HG03342 (cell line): Measurements from ENCODE around the gene KPNA3.

Experiments used
- ATAC-seq: cut with Tn5 transposase; IDR thresholded peaks from one replicate; pipeline ENCODE4 v1.9.1; 2021; ENCODE audit warnings: mild to moderate bottlenecking, moderate library complexity; ENCODE audit not compliant: unreplicated experiment

The KPNA3 gene

DNA sequence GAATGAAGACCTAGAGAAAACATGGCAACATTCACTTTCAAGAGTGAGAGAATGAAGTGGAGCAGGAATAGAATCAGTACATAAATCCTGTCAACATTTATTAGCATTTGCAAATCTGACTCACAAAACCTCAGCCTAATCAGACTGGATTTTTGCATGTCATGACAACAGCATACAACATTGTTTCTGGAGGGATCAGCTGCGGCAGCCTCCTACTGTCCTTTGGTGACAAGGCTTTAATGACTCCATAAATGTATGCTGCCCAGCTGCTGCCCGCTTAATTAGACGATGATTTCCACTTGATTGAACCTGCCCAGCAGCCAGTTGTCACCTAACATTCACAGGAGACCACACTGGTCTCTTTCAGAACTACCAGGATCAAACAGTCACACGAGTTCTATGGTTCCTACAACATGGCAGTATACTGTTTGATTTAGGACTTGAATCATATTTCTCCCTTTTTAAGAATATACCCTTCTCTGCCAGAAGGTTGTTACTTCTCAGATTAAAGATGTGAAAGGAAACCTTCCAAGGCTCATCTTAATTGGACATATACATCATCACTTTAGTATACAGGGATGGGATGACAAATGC is 110.5 kb downstream of the KPNA3 start:
- no peak for ATAC-seq

DNA sequence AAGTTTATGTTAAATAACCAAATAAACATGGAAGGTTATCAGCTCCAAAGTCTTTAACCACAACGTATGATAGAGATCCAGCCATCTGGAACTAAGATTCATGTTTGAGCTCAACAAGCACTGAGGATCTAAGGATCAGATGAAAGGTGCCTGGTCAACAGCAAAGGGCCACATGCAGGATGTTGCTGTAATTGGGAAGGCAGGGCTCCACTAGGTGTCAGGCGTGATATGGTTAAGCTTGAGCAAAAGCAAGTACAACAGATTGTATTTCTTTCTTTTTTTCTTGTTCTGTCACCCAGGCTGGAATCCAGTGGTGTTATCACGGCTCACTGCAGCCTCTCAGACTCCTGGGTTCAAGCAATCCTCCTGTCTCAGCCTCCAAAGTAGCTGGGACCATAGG is 113.2 kb downstream of the KPNA3 start:
- no peak for ATAC-seq

DNA sequence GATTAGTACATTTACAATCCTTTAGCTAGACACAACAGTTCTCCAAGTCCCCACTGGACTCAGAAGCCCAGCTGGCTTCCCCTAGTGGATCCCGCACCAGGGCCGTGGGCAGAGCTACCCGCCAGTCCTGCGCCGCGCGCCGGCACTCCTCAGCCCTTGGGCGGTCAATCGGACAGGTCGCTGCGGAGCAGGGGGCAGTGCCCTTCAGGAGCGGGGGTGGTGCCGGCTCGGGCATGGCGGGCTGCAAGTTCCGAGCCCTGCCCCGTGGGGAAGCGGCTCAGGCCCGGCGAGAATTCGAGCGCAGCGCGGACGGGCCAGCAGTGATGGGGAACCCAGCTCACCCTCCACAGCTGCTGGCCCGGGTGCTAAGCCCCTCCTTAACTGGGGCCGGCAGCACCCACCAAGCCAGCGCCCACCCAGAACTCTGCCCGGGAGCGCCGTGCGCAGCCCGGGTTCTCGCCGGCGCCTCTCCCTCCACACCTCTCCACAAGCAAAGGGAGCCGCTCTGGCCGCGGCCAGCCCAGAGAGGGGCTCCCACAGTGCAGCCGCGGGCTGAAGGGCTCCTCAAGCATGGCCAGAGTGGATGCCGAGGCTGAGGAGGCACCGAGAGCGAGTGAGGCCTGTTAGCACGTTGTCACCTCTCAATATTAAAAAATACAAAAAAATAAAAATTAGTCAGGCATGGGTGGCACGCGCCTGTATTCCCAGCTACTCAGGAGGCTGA is 114.1 kb downstream of the KPNA3 start:
- ATAC-seq = no peak

DNA sequence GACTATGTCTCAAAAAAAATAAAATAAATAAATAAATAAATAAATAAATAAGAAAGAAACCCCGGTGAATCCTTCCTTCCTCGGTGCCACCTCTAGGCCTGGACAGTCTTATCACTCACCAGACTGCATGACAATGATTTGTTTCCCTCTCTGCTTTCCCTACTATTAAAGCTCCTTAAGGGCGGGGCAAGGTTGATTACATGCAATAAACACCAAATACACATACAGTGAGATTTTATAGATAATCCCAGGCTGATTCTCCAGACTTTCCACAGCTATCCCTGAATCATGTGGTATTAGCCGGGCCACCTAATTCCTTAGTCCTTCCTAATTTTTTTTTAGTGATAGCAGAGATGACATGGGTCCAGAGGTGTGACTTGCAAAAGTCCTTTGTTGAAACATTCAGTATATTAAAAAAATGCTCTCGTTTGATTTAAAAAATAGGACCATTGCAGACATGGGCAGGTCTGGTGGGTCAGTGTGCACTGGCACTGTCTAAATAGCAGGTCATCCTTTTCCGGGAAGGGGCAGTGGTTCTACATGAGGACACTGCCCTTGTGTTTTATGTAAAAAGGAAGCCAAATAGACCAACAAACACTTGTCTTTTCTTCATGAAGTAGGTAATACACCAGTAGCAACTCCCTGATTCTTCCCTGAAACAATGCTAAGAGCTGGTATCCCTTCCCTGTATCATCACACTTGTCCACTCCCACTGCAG is 115.7 kb downstream of the KPNA3 start:
- ATAC-seq = no peak

DNA sequence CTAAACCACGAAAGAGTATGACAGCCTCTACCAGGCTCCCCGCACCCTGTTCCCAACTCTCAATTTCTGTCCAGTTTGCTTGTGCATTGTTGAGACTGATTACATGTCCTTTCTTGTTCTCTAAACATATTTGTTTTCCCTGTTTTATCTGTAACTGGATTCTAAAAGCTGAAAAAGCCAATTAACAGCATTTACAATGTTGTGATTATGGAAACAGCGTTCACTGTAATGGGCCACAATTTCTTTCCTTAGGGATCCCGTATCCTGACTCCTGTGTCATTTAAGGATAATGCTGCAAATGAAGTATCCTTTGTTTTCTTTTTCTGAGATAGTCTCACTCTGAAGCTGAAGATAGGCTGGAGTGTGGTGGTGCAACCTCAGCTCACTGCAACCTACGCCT is 121.7 kb downstream of the KPNA3 start:
- no peak for ATAC-seq

DNA sequence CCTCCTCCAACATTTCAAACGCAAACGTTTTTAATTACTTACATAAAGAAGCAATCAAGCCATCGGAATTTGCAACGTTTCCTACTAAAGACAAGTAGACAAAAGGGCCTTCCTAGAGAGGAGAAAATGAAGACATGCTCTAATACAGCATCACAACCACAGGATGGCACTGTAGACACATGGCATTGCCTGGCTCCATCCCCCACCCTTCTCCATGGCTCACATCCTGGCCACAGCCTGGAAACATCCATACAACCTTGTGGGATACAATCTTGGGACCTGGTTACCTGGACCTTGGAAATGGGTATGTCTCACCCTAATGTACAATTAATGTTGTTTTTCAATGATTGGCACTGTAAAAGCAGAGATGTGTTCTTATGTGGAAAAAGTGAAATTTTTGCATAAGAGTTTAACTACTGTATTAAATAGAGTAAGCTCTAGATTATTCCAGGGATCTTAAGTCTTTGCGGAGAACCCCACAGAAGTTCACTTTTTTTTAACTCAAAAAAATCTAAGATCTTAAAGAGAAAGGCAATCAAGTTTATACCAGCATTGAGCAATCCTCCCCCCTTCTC is 122.7 kb downstream of the KPNA3 start:
- no peak for ATAC-seq

DNA sequence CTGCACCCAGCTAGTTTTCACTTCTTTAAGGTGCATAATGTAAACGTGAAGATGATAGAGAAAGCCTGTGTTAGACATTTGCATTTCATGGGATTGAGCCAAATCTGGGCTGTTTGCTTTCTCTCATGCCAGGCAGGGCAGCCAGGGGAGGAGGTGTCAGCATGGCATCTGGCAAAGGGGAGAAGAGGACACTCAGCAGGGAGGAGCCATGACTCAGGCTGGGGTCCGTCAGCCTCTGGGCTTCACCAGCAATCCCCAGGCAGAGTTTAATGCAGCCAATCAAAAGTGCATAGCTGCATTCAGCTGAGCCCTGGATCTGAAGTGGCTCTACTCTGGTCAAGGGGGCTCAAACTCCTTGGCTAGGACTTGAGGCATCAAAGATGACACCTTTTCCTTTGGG is 124.7 kb downstream of the KPNA3 start:
- no peak for ATAC-seq

DNA sequence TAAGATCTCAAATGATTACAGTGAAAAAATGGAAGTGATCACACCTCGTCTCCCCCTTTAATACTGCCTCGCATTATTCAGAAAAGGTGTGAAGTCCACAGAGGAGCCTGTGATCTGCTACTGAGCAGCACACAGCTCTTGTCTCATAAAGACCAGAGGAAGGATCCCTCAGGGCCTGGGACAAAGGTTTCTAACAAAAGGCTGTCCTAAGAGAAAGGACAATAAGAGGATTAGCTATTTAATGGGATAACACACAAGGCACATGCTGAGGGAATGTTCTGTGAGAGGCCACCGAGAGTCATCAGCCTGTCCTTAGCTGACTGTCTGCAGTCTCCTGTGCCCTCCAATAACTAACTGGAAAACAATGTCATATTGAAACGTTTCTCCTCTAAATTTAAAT is 127.9 kb downstream of the KPNA3 start:
- ATAC-seq = no peak

DNA sequence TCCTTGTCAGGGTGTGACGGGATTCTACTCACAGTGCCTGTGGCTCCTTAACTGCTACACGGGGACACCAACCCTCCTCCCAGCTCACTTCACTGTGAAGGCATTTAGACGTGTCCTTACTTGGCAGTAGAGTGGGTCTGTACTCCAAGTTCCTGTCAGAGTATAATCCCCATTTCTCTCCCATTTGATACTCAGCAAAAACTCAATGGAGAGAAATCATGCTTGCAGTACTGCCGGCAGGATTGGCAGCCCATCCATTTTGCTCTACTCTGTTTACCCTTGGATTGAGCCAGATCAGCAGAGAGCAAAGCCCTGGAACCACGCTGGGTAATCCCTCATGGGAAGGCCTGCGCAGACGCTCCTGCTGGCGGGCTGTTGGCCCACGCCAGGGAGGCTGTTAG is 135.2 kb downstream of the KPNA3 start:
- ATAC-seq = no peak

DNA sequence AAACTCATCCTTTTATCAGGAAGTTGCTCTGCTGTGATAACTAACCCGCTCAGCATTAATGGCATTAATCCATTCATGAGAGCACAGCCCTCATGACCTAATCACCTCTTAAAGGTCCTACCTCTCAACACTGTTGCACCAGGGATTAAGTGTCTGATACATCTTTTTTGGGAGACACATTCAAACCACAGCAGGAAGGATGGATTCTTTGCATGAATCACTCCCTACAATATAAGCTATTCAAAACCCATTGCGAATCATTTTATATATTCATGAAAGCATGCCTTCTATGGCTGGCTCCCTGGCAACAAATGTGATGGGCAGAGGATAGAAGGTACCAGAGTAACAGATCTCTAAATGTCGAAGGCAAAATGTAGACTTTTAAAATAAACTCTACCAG is 136.6 kb downstream of the KPNA3 start:
- ATAC-seq = no peak

DNA sequence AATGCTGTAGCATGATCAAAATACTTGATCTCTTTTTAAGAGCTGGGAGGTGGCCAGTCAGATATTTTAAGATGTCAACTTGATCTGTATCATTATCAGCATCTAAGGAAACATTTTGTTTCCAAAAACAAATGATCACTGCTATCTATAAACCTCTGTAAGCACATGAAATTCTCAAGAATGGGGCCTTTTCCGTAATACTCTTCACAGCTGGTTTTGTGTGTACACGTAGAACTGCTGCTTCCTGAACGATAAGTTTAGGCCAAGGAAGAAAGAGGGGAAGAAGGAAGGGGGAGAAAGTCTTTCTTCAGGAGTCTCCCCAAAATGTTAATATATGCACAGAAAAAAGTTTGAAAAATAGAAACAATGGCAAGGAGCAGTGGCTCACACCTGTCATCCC is 138.5 kb downstream of the KPNA3 start:
- ATAC-seq = no peak

DNA sequence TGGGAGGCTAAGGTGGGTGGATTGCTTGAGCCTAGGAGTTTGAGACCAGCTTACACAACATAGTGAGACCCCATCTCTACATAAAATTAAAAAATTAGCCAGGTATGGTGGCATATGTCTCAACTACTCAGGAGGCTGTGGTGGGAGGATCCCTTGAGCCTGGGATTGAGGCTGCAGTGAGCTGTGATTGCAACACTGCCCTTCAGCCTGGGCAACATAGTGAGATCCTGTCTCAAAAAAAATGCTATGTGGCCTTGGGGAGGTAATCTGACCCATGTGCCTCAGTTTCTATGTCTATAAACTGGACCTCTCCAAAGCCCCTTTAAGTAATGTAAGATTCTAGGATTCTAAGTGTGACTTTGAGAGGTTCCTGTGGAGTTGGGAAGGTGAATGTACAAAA is 139.0 kb downstream of the KPNA3 start:
- ATAC-seq = no peak

DNA sequence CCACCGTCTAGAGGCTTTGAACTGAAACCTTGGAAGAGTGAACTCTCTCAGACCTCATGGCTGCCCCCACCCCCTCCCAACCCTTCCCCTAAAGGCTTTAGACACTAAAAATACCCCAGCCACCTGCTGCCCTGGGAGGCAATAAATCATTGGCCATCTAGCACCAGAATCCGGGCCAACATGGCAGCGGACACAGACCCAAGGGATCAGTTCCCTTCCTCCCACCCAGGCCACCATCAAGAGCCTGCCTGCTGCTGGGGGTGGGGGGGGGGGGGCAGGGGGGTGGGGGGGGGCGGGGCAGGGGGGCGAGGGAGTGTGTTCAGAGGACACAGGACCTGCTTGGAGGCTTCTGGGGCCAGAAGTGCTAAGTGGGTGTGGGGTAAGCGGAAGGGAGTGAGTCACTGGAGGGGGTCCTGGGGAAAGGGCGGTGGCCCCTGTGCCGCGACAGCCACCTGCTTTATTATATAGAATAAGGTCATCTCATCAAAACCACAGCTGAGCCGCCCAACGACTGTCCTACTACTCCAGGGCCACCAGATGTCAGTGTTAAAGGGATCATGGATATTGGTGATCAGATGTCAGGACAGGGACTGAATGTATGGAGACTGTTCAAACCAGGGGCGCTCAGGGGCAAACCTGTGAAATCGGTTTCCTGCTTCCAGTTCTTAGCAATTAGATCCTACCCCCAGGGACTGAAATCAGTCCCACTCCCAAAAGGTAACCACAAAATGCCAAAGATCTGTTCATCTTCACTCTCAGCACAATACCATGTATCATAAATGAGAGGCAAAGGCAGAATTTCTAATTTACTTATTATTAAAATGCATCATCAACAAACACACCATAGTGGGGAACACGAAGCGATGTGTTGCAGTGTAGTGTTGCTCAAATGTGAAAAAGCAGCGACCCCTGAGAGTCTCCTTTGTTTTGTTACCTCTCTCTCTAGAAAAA is 139.9 kb downstream of the KPNA3 start:
- no peak for ATAC-seq

DNA sequence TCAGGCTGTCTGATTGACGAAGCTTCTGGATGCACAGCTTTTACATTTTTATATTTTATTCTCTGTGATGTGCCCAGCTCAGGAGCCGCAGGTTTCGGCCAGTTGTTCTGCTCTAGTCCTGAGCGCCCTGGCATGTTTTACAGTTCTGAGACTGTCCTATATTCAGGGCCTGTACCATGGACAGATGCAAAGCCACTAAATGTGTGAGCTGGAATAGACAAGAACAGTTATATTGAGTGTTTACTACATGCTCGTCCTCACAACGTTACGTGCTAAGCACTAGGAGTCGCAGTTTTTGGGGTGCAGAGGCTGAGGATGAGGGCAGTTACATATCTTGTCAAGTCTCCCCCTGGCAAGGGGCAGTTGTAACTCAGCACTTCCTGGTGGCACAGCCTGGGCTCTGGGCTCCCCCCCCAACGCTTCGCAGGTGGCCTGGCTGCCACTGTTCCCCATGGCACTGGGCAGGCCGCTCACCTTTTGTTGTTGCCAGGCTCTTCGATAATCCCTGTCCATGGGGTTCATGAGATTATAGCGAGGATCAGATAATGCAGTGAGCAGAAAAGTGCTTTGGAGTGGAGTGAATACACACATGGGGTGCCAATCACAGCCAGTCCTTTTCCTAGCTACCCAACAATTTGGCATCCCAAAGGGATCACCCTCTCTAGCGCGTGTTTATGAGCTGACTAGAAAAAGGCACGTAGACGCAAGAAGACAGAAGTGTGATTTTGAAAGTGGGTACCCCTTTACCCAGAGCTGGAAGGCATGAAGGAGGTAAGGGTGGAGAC is 140.7 kb downstream of the KPNA3 start:
- ATAC-seq = no peak

DNA sequence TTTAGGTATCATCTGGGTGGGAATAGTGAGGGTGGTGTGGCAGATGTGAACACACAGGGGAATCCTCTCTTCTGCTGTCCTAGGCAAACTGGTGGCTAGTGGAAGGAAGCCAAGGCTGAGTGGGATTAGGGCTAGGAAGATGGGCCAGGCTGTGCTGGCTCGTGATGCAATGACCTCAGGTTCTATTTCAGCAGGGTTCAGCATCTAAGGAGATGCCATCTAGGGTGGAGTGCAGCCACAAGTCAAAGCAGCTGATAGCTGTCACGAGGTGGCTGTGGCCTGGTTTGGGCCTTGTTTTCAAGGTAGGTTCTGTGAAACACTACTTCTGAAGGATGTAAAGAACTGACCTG is 142.5 kb downstream of the KPNA3 start:
- ATAC-seq = no peak
